GM13977 (cell line): ENCODE measurements around the gene COMMD8.

Experiments
- DNase-seq: peaks from one replicate; pipeline ENCODE4 v3.0.0; 2012; ENCODE audit warnings: low spot score
- in situ Hi-C: fragments of 300-500 bp; cut with MboI; formaldehyde crosslinking; loops from one replicate; pipeline ENCODE4 v1.12.0; 2022; ENCODE audit warnings: low sequenced_read_pairs, low pct_unique_long_range_greater_than_20kb, mixed read lengths, inconsistent platforms; ENCODE audit not compliant: unreplicated experiment
- TF ChIP-seq, protein P1 (sequence below): IDR thresholded peaks from 2 replicates; pipeline ENCODE4 v1.5.1; 2012; ENCODE audit warnings: mild to moderate bottlenecking, control low read depth; ENCODE audit not compliant: insufficient read depth; ENCODE audit errors: extremely low read depth, missing control alignments

The COMMD8 gene

GRCh38 chr4:47475411-47475810 lies 11.9 kb upstream of the COMMD8 start:
- in situ Hi-C loops, result no loop called here
- no peak for DNase-seq

DNA sequence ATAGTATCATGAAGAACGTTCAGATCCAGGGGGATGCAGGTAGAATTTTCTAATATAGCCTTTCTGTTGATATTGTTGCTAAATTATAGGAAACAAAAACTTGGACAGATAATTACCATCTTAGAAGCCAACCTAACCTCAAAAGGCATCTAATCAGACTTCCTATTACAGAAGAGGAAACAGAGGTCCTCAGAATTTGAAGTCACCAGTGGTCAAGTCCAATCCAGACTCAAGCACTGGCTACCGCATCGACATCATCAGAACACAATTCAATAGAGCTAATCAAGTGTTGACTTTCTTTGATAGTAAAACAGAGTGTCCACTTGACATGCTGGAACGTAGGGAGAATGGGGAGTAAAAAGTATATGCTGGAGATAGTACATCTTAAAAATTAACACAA lies 11.3 kb upstream of the COMMD8 start:
- in situ Hi-C loops, result loop anchor here (25.0 kb wide), 1 partner anchor 88 kb away; no protein-coding TSS in a partner anchor
- TF ChIP-seq, protein P1, sequence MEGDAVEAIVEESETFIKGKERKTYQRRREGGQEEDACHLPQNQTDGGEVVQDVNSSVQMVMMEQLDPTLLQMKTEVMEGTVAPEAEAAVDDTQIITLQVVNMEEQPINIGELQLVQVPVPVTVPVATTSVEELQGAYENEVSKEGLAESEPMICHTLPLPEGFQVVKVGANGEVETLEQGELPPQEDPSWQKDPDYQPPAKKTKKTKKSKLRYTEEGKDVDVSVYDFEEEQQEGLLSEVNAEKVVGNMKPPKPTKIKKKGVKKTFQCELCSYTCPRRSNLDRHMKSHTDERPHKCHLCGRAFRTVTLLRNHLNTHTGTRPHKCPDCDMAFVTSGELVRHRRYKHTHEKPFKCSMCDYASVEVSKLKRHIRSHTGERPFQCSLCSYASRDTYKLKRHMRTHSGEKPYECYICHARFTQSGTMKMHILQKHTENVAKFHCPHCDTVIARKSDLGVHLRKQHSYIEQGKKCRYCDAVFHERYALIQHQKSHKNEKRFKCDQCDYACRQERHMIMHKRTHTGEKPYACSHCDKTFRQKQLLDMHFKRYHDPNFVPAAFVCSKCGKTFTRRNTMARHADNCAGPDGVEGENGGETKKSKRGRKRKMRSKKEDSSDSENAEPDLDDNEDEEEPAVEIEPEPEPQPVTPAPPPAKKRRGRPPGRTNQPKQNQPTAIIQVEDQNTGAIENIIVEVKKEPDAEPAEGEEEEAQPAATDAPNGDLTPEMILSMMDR, result no peak
- no peak for DNase-seq

More at GRCh38 chr4:47475411-47475810, 11.9 kb upstream of the COMMD8 start:
- TF ChIP-seq, protein P1, result no peak

DNA sequence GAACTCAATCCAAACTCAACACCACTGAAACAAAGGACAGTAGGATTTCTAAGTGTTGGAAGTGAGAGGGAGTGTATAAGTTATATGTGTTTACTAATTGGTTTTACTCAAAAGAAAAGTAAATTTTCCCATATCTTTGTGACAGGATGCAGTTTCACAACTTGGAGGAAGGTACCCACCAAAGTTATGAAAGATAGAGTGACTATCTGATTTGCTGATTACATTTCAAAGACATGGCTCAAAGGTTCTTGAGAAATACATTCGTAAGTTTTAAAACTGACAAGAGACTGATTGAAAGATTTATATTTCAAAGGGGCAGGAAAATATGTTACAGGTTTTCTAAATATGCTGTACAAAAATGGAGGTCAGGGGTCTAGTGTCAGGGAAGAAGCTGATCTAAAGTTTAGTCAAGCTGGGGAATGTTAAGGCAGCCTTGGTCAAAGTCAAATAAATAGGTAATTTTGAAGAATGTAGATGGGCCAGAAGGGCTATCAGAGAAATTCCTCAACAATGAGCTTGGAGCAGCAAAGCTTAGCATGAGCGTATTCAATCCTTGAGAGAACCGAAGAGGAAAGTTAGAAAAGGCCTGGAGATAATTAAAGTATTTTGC lies 9.7 kb upstream of the COMMD8 start:
- TF ChIP-seq, protein P1, result no peak
- in situ Hi-C loops, result loop anchor here (25.0 kb wide), 1 partner anchor 89 kb away; no protein-coding TSS in a partner anchor
- DNase-seq, result no peak

DNA sequence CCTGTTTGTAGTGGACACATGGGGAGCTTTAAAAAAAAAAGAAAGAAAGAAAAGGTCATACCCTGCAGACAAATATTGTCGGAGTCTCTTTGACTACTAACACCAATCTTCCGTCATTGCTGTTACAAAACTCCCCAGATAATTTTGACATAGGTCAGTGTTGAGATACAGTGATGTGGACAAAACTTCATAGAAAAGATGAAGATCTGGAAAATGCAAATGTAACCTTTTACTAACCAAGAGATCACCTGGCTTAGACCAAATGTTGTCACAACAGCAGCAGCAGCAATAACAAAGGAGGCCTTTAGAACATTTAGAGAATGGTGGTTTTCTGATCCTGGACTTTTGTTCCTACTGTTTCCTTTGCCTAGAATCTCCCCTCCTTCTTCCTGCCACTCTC lies 8.1 kb upstream of the COMMD8 start:
- DNase-seq, result no peak
- TF ChIP-seq, protein P1, result no peak
- in situ Hi-C loops, result loop anchor here (25.0 kb wide), 1 partner anchor 91 kb away; no protein-coding TSS in a partner anchor

DNA sequence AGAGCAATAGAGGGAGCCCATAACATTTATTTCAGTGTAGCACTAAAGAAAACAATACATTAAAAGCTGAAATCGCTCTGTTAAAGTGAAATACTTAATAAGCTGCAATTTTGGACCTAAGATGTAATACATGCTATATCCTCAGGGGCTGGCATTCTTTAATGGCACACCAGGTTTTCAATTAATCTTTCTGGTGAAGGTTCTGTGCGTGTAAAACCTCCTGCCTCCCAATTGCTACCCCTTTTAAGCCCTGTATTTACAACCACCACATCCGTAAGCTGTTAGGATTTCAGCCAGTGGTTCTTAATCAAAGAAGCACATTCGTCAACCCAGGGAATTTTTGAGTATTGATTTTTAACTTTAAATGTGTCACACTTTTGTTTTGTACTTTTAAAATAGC lies 7.6 kb upstream of the COMMD8 start:
- no peak for DNase-seq

GRCh38 chr4:47469951-47470350 lies 6.4 kb upstream of the COMMD8 start:
- TF ChIP-seq, protein P1, result no peak
- no peak for DNase-seq
- in situ Hi-C loops, result loop anchor here (25.0 kb wide), 1 partner anchor 92 kb away; no protein-coding TSS in a partner anchor

More for the DNA sequence above, 7.6 kb upstream of the COMMD8 start:
- in situ Hi-C loops, result loop anchor here (25.0 kb wide), 1 partner anchor 91 kb away; no protein-coding TSS in a partner anchor
- TF ChIP-seq, protein P1, result no peak
